ENCODE results near the gene COL27A1. TPM values are rescaled to one million over a fixed set of nuclear protein-coding genes. Genes with fewer than 3 reads are reported as not detected.

The COL27A1 gene
- polyA plus RNA-seq, 1 of the 3 experiments (the other 2 are of a cell fraction): 8.7 TPM

- H3K79me2 ChIP-seq (ENCODE audit: insufficient read depth): no peaks in the 10 kb centered on the region
- H2AFZ ChIP-seq (ENCODE audit: low read depth): no peak overlapping the region
- H3K9me3 ChIP-seq: no peaks in the 10 kb centered on the region
- H3K4me1 ChIP-seq (ENCODE audit: control insufficient read depth in 1 of 2, insufficient read depth in 2 of 2, low read depth in 1 of 2, low read length in 1 of 2): peaks cover 10 to 22% of the 10 kb centered on the region in 2 experiments
- no peak overlapping the region for H3K27ac ChIP-seq (ENCODE audit: low read depth in 2 of 2, low read length in 1 of 2)
- H3K27me3 ChIP-seq (ENCODE audit: insufficient read depth): no peaks in the 10 kb centered on the region
- no peak for DNase-seq
- H3K36me3 ChIP-seq (replicated peaks in 1 of 2; ENCODE audit: control insufficient read depth in 1 of 2, insufficient read depth in 2 of 2, low read length in 1 of 2): no peaks in the 10 kb centered on the region
- 96% methylated on average over 9 of the region's 11 CpGs for WGBS (ENCODE audit: low lambda C conversion rate)
- TF ChIP-seq USF1 (IDR thresholded peaks at IDR 0.05; ENCODE audit: borderline replicate concordance, low read depth) (no peak), GABPA (IDR thresholded peaks at IDR 0.05; ENCODE audit: low read depth) (no peak), FOSL2 (IDR thresholded peaks at IDR 0.05; ENCODE audit: borderline replicate concordance, low read depth) (no peak), POLR2AphosphoS5 (IDR thresholded peaks at IDR 0.05; ENCODE audit: low read depth, low read length) (no peak), IRF3 (IDR thresholded peaks at IDR 0.05; ENCODE audit: low read depth, low read length) (no peak), TAF1 (IDR thresholded peaks at IDR 0.05; ENCODE audit: borderline replicate concordance, low read depth, low read length) (no peak), RFX5 (IDR thresholded peaks at IDR 0.05; ENCODE audit: low read length) (no peak), RXRA (IDR thresholded peaks at IDR 0.05; ENCODE audit: borderline replicate concordance, low read depth) (no peak), FOXJ3 (CRISPR knock-in tag; IDR thresholded peaks at IDR 0.05) (no peak), MXI1 (IDR thresholded peaks at IDR 0.05; ENCODE audit: low read depth, low read length) (no peak), RAD21 (IDR thresholded peaks at IDR 0.05; ENCODE audit: low read length) (no peak), EZH2phosphoT487 (IDR thresholded peaks at IDR 0.05; ENCODE audit: borderline replicate concordance, low read depth) (no peak), CHD2 (IDR thresholded peaks at IDR 0.05; ENCODE audit: low read length, partially characterized antibody) (no peak), TEAD4 (IDR thresholded peaks at IDR 0.05; ENCODE audit: borderline replicate concordance, insufficient read depth) (no peak), JUND (IDR thresholded peaks at IDR 0.05) (no peak), ELF1 (IDR thresholded peaks at IDR 0.05) (no peak)
- TF ChIP-seq, protein P1, sequence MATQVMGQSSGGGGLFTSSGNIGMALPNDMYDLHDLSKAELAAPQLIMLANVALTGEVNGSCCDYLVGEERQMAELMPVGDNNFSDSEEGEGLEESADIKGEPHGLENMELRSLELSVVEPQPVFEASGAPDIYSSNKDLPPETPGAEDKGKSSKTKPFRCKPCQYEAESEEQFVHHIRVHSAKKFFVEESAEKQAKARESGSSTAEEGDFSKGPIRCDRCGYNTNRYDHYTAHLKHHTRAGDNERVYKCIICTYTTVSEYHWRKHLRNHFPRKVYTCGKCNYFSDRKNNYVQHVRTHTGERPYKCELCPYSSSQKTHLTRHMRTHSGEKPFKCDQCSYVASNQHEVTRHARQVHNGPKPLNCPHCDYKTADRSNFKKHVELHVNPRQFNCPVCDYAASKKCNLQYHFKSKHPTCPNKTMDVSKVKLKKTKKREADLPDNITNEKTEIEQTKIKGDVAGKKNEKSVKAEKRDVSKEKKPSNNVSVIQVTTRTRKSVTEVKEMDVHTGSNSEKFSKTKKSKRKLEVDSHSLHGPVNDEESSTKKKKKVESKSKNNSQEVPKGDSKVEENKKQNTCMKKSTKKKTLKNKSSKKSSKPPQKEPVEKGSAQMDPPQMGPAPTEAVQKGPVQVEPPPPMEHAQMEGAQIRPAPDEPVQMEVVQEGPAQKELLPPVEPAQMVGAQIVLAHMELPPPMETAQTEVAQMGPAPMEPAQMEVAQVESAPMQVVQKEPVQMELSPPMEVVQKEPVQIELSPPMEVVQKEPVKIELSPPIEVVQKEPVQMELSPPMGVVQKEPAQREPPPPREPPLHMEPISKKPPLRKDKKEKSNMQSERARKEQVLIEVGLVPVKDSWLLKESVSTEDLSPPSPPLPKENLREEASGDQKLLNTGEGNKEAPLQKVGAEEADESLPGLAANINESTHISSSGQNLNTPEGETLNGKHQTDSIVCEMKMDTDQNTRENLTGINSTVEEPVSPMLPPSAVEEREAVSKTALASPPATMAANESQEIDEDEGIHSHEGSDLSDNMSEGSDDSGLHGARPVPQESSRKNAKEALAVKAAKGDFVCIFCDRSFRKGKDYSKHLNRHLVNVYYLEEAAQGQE (IDR thresholded peaks at IDR 0.05; ENCODE audit: low read depth, low read length): no peak
- TF ChIP-seq, protein P2, sequence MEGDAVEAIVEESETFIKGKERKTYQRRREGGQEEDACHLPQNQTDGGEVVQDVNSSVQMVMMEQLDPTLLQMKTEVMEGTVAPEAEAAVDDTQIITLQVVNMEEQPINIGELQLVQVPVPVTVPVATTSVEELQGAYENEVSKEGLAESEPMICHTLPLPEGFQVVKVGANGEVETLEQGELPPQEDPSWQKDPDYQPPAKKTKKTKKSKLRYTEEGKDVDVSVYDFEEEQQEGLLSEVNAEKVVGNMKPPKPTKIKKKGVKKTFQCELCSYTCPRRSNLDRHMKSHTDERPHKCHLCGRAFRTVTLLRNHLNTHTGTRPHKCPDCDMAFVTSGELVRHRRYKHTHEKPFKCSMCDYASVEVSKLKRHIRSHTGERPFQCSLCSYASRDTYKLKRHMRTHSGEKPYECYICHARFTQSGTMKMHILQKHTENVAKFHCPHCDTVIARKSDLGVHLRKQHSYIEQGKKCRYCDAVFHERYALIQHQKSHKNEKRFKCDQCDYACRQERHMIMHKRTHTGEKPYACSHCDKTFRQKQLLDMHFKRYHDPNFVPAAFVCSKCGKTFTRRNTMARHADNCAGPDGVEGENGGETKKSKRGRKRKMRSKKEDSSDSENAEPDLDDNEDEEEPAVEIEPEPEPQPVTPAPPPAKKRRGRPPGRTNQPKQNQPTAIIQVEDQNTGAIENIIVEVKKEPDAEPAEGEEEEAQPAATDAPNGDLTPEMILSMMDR (IDR thresholded peaks at IDR 0.05): no peak
- TF ChIP-seq, protein P3, sequence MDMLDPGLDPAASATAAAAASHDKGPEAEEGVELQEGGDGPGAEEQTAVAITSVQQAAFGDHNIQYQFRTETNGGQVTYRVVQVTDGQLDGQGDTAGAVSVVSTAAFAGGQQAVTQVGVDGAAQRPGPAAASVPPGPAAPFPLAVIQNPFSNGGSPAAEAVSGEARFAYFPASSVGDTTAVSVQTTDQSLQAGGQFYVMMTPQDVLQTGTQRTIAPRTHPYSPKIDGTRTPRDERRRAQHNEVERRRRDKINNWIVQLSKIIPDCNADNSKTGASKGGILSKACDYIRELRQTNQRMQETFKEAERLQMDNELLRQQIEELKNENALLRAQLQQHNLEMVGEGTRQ (IDR thresholded peaks at IDR 0.05; ENCODE audit: borderline replicate concordance, low read depth, low read length): no peak
- no peak overlapping the region for H3K9ac ChIP-seq
- CTCF ChIA-PET: interaction anchor here (1.1 to 2.0 kb wide), 3 partner anchors 9 to 140 kb away, joined by 3 to 8 read pairs (median 6); no protein-coding TSS in a partner anchor
- POLR2A ChIA-PET: no interaction called here
- no peaks in the 10 kb centered on the region for H3F3A ChIP-seq (replicated peaks; ENCODE audit: insufficient read depth)
- H3K9me2 ChIP-seq: no peaks in the 10 kb centered on the region
- H3K4me3 ChIP-seq (ENCODE audit: low read depth in 2 of 2, low read length in 1 of 2): no peak overlapping the region
- no peaks in the 10 kb centered on the region for H4K20me1 ChIP-seq (ENCODE audit: insufficient read depth)
- no peak overlapping the region for H3K4me2 ChIP-seq
Observed at GRCh38 chr9:114248299-114248707, 93.0 kb downstream of the COL27A1 start.
